Measurements from ENCODE around the gene PCDHA5.

The PCDHA5 gene

GRCh38 chr5:140870221-140871201 is 49.1 kb downstream of the PCDHA5 start:
- H3K27me3 Mint-ChIP-seq: no peaks in the 10 kb centered on the region
- H3K27ac Mint-ChIP-seq: no peak overlapping the region
- H3K9me3 Mint-ChIP-seq: no peaks in the 10 kb centered on the region
- no peak overlapping the region for H3K4me3 Mint-ChIP-seq
- ATAC-seq: no peak
- H3K4me1 Mint-ChIP-seq: no peaks in the 10 kb centered on the region
- no peaks in the 10 kb centered on the region for H3K36me3 Mint-ChIP-seq

Measured in stimulated activated memory B cell treated with anti-CD40 and anti-IgM and Interleukin-4, amounts not matched to agents 10 μg/mL and 1 μg/mL and 100 μg/mL, for 72 hours (primary cell).